MG63 (cell line): ENCODE data around the gene CDH4. TPM values are rescaled to one million over a fixed set of nuclear protein-coding genes. Genes with fewer than 3 reads are reported as not detected.

Experiments
- DNase-seq: peaks from one replicate; pipeline ENCODE4 v3.0.0-alpha.2; 2020
- H3K27me3 ChIP-seq: fragments of 250-450 bp; sonication (Bioruptor Pico); 2 replicates; pipeline ENCODE4 v1.5.1; 2020; ENCODE audit warnings: mild to moderate bottlenecking, moderate library complexity
- H3K36me3 ChIP-seq: fragments of 250-450 bp; sonication (Bioruptor Pico); 2 replicates; pipeline ENCODE4 v1.5.1; 2020; ENCODE audit warnings: mild to moderate bottlenecking, moderate library complexity
- H3K4me3 ChIP-seq: fragments of 250-450 bp; sonication (Bioruptor Pico); 2 replicates; pipeline ENCODE4 v1.5.1; 2020; ENCODE audit warnings: mild to moderate bottlenecking, moderate library complexity
- H3K9me3 ChIP-seq: fragments of 250-450 bp; sonication (Bioruptor Pico); 2 replicates; pipeline ENCODE4 v1.5.1; 2020; ENCODE audit warnings: mild to moderate bottlenecking, moderate library complexity
- total RNA-seq: library from RNA; depleted of rRNA; stranded (reverse); fragments of >200 nt; shearing (Covaris generic); gene quantifications from 2 replicates; pipeline ENCODE4 v1.2.3, GENCODE V29; 2014; ENCODE audit warnings: low replicate concordance

The CDH4 gene
- total RNA-seq, 1 experiment from 2014 or later: not detected

GRCh38 chr20:61807471-61808160 lies 555.6 kb downstream of the CDH4 start:
- H3K36me3 ChIP-seq: no peaks in the 10 kb centered on the region
- no peak for DNase-seq
- H3K27me3 ChIP-seq: peaks cover 15% of the 10 kb centered on the region
- H3K4me3 ChIP-seq: no peak overlapping the region
- no peaks in the 10 kb centered on the region for H3K9me3 ChIP-seq

DNA sequence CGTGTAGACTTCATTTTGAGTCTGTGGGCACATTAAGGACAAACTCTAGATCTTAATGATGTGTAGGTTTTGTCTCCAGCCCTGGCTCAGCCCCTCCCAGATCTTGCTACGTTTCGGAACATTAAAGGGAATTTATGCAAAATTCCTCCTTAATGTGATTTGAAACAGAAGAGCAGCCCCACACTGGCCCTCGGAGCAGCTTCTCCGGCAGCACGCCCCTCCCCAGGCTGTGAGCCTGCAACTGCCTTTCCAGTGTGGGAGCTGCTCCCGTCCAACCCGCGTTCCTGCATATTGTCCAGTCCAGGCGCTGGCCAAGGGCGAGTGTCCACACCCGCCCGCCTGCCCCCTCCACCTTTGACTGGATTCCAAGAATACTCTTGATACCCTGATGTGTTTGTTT lies 556.4 kb downstream of the CDH4 start:
- Histone ChIP-seq H3K9me3 (no peaks in the 10 kb centered on the region), H3K4me3 (no peak overlapping the region), H3K27me3 (peaks cover 8% of the 10 kb centered on the region; the same call in 1 of the 2 replicates), H3K36me3 (no peaks in the 10 kb centered on the region)
- DNase-seq: no peak

DNA sequence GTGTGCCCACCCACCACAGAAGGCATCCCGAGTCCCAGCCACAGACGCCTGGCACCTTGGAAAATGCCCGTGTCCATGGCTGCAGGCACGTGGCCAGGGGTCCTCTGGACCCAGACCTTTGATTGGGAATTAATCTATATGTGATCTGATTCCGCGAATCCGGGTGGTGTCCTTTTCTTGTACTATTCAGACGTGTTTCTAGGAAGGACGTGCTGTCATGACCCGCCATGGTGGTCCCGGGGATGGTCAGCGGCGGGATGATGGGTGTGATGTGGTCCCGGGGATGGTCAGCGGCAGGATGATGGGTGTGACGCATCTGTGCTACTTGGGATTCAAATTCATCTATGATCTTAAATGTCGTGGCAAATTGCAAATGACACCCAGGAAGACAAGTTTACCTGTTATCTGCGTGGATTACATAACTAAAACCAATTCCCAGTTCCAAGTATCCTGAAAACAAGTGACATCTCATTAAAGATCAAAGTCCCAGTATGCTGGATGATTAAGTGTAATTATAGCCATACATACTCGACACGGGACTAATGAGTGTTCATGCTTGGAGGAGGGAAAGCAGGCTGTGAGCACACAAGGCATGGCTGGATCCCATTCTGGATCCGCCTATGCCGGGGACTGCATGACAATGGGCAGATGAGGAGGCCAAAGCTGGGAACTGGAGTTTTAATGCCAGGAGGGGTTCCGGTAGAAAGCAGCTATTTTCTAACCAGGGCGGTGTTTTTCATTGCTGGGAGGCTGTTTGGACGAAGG lies 557.1 kb downstream of the CDH4 start:
- 0 out of 2 replicates have a peak, but pooled peaks cover 2% of the 10 kb centered on the region for H3K27me3 ChIP-seq
- H3K4me3 ChIP-seq: no peak overlapping the region
- H3K9me3 ChIP-seq: no peaks in the 10 kb centered on the region
- H3K36me3 ChIP-seq: no peaks in the 10 kb centered on the region
- DNase-seq: no peak

GRCh38 chr20:61810066-61810737 lies 558.1 kb downstream of the CDH4 start:
- H3K4me3 ChIP-seq: no peak overlapping the region
- H3K27me3 ChIP-seq: no peaks in the 10 kb centered on the region
- H3K36me3 ChIP-seq: no peaks in the 10 kb centered on the region
- no peaks in the 10 kb centered on the region for H3K9me3 ChIP-seq
- no peak for DNase-seq

- H3K9me3 ChIP-seq: no peaks in the 10 kb centered on the region
- no peak overlapping the region for H3K4me3 ChIP-seq
- no peak for DNase-seq
- no peaks in the 10 kb centered on the region for H3K36me3 ChIP-seq
- no peaks in the 10 kb centered on the region for H3K27me3 ChIP-seq
Measured at GRCh38 chr20:61810738-61811135, 558.7 kb downstream of the CDH4 start.

DNA sequence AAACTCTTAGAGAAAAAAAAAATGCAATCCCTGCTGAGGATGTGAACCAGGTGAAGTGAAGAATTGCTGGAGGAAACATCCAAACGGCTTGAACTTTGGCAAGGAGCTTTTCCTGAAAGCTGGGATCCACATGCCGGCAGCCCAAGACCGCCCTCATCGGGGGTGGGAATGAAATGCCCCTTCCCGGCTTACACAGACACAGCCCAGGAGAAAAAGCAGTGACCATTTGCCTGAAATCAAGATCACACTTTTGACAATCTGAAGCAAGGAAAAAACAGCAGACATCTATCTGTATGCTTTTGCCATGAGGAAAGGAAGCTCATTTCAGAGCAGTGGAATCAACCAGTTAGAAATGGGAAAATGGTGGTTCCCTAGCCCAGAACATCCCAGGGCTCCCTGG lies 559.1 kb downstream of the CDH4 start:
- Histone ChIP-seq H3K4me3 (no peak overlapping the region), H3K27me3 (no peaks in the 10 kb centered on the region), H3K36me3 (no peaks in the 10 kb centered on the region), H3K9me3 (no peaks in the 10 kb centered on the region)
- no peak for DNase-seq

GRCh38 chr20:61812121-61812844 lies 560.2 kb downstream of the CDH4 start:
- Histone ChIP-seq H3K36me3 (no peaks in the 10 kb centered on the region), H3K27me3 (no peaks in the 10 kb centered on the region), H3K4me3 (no peak overlapping the region), H3K9me3 (no peaks in the 10 kb centered on the region)
- DNase-seq: no peak

DNA sequence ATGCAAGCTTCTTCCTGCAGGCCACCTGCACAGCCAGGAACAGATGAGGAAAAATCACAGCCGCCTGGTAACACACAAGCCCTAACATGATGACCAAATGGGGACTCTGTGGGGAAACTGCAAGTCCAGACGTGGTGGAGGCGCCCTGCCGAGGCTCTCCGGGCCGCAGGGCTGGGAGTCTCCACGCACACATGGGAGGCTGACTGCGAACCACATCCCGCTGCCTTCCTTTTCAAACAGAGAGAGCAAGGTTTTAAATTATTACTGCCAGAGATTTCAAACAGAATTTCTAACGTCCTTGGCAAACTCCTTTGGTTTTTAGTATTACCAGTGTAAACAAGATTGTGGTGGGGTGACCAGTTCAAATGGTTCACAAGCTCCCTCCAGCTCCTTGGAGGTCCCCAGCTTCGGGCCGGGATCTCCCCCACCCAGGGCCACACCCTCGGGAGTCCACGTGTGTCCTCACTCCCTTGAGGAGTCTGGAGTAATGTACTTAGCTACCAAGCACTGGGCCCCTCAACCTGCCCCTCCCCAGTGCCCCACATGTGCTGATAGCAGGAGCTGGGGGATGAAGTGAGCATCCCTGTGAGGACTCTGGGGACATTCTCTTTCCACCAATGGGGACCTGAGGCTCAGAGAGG lies 560.9 kb downstream of the CDH4 start:
- no peak for DNase-seq
- H3K36me3 ChIP-seq: no peaks in the 10 kb centered on the region
- H3K9me3 ChIP-seq: no peaks in the 10 kb centered on the region
- H3K4me3 ChIP-seq: no peak overlapping the region
- no peaks in the 10 kb centered on the region for H3K27me3 ChIP-seq

GRCh38 chr20:61813791-61814190 lies 561.7 kb downstream of the CDH4 start:
- Histone ChIP-seq H3K36me3 (no peaks in the 10 kb centered on the region), H3K4me3 (no peak overlapping the region), H3K9me3 (no peaks in the 10 kb centered on the region), H3K27me3 (no peaks in the 10 kb centered on the region)
- no peak for DNase-seq

DNA sequence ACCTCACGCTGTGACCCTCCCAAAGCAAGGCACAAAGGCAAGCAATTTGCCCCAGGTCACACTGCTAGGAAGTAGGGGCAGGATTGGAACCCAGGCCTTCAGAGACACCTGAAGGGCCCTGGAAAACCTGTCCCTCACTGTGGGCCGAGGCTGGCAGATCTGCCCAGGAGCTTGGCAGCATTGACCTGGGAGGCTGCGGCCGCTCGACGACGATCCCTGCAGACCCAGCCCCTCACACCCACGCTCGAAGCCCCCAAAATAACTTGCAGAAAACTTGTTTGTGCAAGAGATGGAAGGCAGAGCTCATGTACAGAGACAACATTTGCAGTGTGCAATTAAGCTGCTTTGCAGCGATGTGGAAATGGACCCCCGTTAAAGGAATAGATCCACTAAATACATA lies 562.2 kb downstream of the CDH4 start:
- H3K9me3 ChIP-seq: no peaks in the 10 kb centered on the region
- DNase-seq: no peak
- H3K4me3 ChIP-seq: no peak overlapping the region
- no peaks in the 10 kb centered on the region for H3K27me3 ChIP-seq
- H3K36me3 ChIP-seq: no peaks in the 10 kb centered on the region

GRCh38 chr20:61814726-61815125 lies 562.7 kb downstream of the CDH4 start:
- H3K27me3 ChIP-seq: no peaks in the 10 kb centered on the region
- H3K4me3 ChIP-seq: no peak overlapping the region
- no peaks in the 10 kb centered on the region for H3K9me3 ChIP-seq
- no peaks in the 10 kb centered on the region for H3K36me3 ChIP-seq
- no peak for DNase-seq

GRCh38 chr20:61815176-61815575 lies 563.1 kb downstream of the CDH4 start:
- no peak for DNase-seq
- Histone ChIP-seq H3K36me3 (no peaks in the 10 kb centered on the region), H3K27me3 (no peaks in the 10 kb centered on the region)

GRCh38 chr20:61815678-61816077 lies 563.6 kb downstream of the CDH4 start:
- Histone ChIP-seq H3K4me3 (no peak overlapping the region), H3K36me3 (no peaks in the 10 kb centered on the region), H3K9me3 (no peaks in the 10 kb centered on the region), H3K27me3 (no peaks in the 10 kb centered on the region)
- no peak for DNase-seq

More at GRCh38 chr20:61815176-61815575, 563.1 kb downstream of the CDH4 start:
- Histone ChIP-seq H3K9me3 (no peaks in the 10 kb centered on the region), H3K4me3 (no peak overlapping the region)

DNA sequence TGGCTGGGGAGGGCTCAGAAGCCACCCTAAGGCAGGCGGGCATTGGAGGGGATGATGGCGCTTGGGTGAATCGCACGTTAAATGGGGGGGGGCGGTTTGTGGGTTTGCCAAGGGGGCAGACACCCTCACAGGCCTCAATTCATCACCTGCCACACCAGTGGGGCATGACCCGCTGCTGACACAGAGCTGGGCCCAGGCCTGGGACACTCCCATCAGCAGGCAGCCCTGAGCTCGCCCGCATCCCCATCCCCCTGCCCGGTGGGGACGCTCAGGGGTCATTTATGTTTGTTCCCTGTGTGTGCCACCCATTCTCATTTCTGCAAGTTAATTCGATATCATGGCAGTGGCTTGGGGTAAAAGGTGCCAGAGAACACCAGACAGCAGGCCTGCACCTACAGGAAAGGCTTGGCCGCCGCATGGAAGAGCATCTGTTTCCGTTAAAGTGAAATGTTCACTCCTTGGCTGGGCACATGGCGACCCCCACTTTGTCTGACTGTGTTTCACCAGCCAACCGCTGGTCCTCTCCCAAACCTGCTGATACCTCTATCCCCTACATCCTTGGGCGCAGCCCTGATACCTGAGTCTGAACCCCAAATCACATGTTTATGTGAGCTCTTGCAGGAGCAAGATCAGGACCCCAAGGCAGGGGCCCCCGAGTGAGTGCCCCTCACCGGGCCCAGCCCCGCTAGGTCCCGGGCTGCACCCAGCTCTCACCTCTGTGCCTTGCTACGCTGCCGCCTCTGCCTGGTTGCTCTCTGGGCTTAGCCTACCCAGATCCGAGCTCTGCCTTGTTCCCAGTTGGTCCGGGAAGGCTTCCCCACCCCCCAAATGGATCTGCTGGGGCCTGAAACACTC lies 564.8 kb downstream of the CDH4 start:
- H3K9me3 ChIP-seq: no peaks in the 10 kb centered on the region
- no peak overlapping the region for H3K4me3 ChIP-seq
- no peak for DNase-seq
- no peaks in the 10 kb centered on the region for H3K36me3 ChIP-seq
- no peaks in the 10 kb centered on the region for H3K27me3 ChIP-seq

DNA sequence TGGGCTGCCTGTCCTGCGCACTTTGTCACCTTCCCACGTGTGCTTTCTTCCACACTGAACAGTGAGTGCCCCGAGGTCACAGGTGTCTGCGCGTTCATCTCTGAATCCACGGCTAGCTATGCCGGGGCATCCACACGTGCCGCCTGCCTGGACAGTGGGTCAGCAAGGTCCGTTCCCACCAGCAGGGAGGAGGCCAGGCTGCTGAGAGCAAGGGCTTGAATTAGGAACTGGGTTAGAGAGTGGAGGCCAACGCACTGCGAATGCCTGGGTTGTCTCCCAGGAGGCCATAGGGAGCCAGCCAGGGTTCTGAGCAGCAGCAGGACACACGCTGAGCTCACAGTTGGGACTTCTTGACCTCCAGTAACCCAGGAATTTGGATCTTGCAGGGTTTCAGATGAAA lies 565.5 kb downstream of the CDH4 start:
- H3K9me3 ChIP-seq: no peaks in the 10 kb centered on the region
- no peak for DNase-seq
- no peak overlapping the region for H3K4me3 ChIP-seq
- no peaks in the 10 kb centered on the region for H3K27me3 ChIP-seq
- no peaks in the 10 kb centered on the region for H3K36me3 ChIP-seq
